Pancreas (tissue), 10 donors: Measurements from ENCODE around the gene STBD1. TPM values are rescaled to one million over a fixed set of nuclear protein-coding genes. Genes with fewer than 3 reads are reported as not detected.
"Not testable (repeated sequence)": the region's sequence is repeated elsewhere in the genome, so short reads cannot be mapped to it uniquely, and the experiment has no call there.

Experiments used
- ATAC-seq, 4 donors: fragments of 200-7000 bp; cut with Tn5 transposase; one replicate each; pipeline versions ENCODE4 v1.8.0 to v1.9.1; 2020; ENCODE audit warnings: mild to moderate bottlenecking in 4 of 4, moderate library complexity in 4 of 4
- DNase-seq, 6 donors: peaks; one replicate each; pipeline ENCODE4 v3.0.0-alpha.2; 2020
- FAIRE-seq: peaks from 2 replicates; lab custom pipeline; 2012; peaks lifted over from hg19 to GRCh38; lab: Jason Lieb, UNC
- H3K27ac ChIP-seq, 4 donors: fragments of 200-600 bp; sonication (generic); 1 replicate in 3 of 4; 2 replicates in 1 of 4; pipeline versions ENCODE4 v1.5.0 to v1.8.0; 2020
- H3K27me3 ChIP-seq, 4 donors: fragments of 200-600 bp; one replicate each; pipeline ENCODE4 v1.8.0; 2021
- H3K36me3 ChIP-seq, 3 donors: fragments of 200-600 bp; sonication (generic) in 1 of 3; one replicate each; pipeline versions ENCODE4 v1.5.0 to v1.8.0; 2020 to 2021
- H3K4me1 ChIP-seq, 3 donors: fragments of 200-600 bp; one replicate each; pipeline ENCODE4 v1.8.0; 2021
- H3K4me3 ChIP-seq, 4 donors: fragments of 200-600 bp; sonication (generic) in 2 of 4; one replicate each; pipeline versions ENCODE4 v1.5.0 to v1.8.0; 2020 to 2021
- H3K9me3 ChIP-seq, 4 donors: fragments of 200-600 bp; one replicate each; pipeline ENCODE4 v1.8.0; 2021
- WGBS, 2 donors: extraction: QIAGEN DNeasy Blood & Tissue Kit; methylation state at CpG; one replicate each; pipeline ENCODE4 v1.1.7; 2013; 5-methylcytosine and 5-hydroxymethylcytosine counted together
- intact Hi-C, 3 donors: fragments of 100-400 bp; cut with DNase I; formaldehyde crosslinking; loops; one replicate each; pipeline versions ENCODE4 v1.11.1 to v1.14.2; 2022
- polyA plus RNA-seq, 2 donors: library from polyadenylated mRNA; stranded (reverse); fragments of 200-250 nt; gene quantifications; one replicate each; pipeline ENCODE4 v1.2.3, GENCODE V29; 2013
- total RNA-seq, 6 donors: library from RNA; stranded (reverse); fragmentation: NEBNext Ultra II Directional in 4 of 6; extraction: Animal tissue kit (Norgen Biotek cat#: 25700) in 4 of 6; gene quantifications; one replicate each; pipeline versions ENCODE4 v1.2.1 to v1.2.4, GENCODE V29; 2021 to 2023
- TF ChIP-seq, protein P1 (sequence below), 4 donors: fragments of 200-600 bp; sonication (generic) in 3 of 4; IDR thresholded peaks; one replicate each; pipeline versions ENCODE4 v1.5.0 to v1.8.0; 2021; ENCODE audit warnings: antibody characterized with exemption in 4 of 4
- donor health status: healthy with polysubstance abuse.
- donor health status: DM: no; HTN: no; CAD: no; lungs with moderate emphysema.
- donor health status: DM: no; HTN: no; CAD: no.
- donor health status: control.
- donor health status: control.
- donor health status: Bipolar disorder and iron deficiency.
- donor health status: DM: yes; HTN: yes; CAD: no.
- donor health status: DM: no; HTN: no; CAD: no.
- donor health status: DM: no; HTN: no; CAD: no.
- donor health status: DM: yes; HTN: yes; CAD: no.

STBD1 gene
- total and polyA plus RNA-seq, 8 donors = 1.7 to 6.5 (median 3.1) TPM

DNA sequence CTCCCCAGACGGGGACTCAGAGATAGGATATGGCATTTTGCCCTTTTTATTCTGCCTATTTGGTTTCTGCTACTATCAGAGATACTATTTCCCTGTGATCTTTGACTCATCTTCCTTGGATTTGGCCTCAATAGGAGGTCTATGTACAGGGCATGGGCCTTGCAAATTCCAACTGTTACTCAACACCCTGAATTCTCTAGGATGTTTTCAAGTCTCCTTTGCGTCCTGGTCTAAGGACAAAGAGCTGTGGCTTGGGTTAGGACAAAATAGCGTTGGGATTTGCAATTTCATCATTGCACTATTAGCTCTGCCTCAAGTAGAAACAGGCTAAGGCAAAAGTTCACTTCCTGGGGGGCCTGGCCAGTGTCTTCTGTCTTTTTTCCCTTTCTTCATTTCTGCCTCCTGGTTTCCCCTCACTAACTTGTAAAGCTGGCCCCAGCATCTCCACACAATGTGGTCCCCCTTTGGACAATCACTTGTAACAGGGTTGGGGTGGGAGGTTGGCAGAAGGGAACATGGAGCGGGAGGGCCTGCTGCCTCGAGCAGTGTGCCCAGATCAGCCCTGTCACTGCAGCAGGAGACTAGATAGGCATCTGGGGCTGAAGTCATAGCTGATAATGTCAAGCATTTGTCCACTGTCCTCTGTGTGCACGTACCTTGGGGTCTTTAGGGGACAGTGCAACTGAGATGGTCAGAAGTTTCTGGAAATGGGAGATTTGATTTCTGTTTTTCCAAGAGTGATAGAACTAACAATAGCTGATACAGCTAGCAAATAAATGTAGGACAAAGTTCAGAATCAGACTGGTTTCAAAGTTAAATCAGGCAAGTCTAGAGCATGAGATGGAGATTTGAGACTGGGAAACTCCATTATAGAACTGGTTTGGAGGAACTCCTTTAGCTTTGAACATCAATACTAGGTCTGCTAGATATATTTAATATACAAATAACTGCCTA is 25.8 kb upstream of the STBD1 start:
- TF ChIP-seq, protein P1, sequence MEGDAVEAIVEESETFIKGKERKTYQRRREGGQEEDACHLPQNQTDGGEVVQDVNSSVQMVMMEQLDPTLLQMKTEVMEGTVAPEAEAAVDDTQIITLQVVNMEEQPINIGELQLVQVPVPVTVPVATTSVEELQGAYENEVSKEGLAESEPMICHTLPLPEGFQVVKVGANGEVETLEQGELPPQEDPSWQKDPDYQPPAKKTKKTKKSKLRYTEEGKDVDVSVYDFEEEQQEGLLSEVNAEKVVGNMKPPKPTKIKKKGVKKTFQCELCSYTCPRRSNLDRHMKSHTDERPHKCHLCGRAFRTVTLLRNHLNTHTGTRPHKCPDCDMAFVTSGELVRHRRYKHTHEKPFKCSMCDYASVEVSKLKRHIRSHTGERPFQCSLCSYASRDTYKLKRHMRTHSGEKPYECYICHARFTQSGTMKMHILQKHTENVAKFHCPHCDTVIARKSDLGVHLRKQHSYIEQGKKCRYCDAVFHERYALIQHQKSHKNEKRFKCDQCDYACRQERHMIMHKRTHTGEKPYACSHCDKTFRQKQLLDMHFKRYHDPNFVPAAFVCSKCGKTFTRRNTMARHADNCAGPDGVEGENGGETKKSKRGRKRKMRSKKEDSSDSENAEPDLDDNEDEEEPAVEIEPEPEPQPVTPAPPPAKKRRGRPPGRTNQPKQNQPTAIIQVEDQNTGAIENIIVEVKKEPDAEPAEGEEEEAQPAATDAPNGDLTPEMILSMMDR (IDR thresholded peaks at IDR 0.05) = no peak
- intact Hi-C loops = no loop called here
- H3K9me3 ChIP-seq = no peaks in the 10 kb centered on the region
- ATAC-seq (peak in 3 of 4 donors; percentile 46 to 68 (median 59)), DNase-seq (no peak), FAIRE-seq (no peak)
- peak overlapping the region in 1 of 4 donors; percentile 7 for H3K27ac ChIP-seq
- no peaks in the 10 kb centered on the region for H3K27me3 ChIP-seq
- H3K4me3 ChIP-seq = no peak overlapping the region
- H3K4me1 ChIP-seq = peaks cover 4 to 23% (median 4%) of the 10 kb centered on the region in 3 donors
- WGBS, 2 donors = 58 to 70% methylated on average over 6 of the region's 6 CpGs
- no peaks in the 10 kb centered on the region for H3K36me3 ChIP-seq

DNA sequence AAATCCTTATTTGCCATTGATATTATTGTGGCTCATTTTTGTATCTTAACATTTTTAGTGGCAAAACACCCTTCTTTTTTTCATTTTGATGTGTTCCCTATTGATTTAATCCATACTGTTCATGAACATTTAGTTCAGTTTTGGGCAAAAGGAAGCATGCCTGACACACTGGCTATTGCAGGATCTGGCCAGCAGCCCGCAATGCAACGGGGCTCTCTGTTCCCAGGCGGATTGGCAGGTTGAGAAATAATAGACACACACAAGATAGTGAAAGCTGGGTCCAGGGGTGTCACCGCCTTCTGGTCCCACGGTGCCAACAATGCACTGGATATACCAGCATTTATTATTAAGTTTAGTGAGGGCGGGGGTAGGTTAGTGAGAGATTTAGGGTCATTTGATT is 24.9 kb upstream of the STBD1 start:
- Histone ChIP-seq H3K4me1 (peaks cover 4 to 23% (median 4%) of the 10 kb centered on the region in 3 donors), H3K27ac (peak overlapping the region in 1 of 4 donors; percentile 7)
- H3K36me3 ChIP-seq, H3K4me3 ChIP-seq, H3K27me3 ChIP-seq, H3K9me3 ChIP-seq, intact Hi-C loops, FAIRE-seq: not testable (repeated sequence)
- peak; percentile 39 to 63 (median 50) for ATAC-seq
- 17 to 22% methylated on average over 6 of the region's 6 CpGs for WGBS, 2 donors
- peak in 3 of 6 donors; percentile 26 to 38 (median 37) for DNase-seq

- Histone ChIP-seq H3K36me3 (no peaks in the 10 kb centered on the region), H3K4me3 (no peak overlapping the region), H3K27me3 (no peaks in the 10 kb centered on the region), H3K27ac (no peak overlapping the region), H3K9me3 (no peaks in the 10 kb centered on the region), H3K4me1 (peaks cover 4 to 18% (median 4%) of the 10 kb centered on the region in 3 donors)
- no peak for DNase-seq
- intact Hi-C loops = no loop called here
- TF ChIP-seq, protein P1 (IDR thresholded peaks at IDR 0.05) = no peak
- WGBS, 2 donors = 82% methylated on average over 6 of the region's 6 CpGs
- FAIRE-seq = peak; percentile 13
- no peak for ATAC-seq
Measured at GRCh38 chr4:76282941-76283689, 23.4 kb upstream of the STBD1 start.

GRCh38 chr4:76283900-76284299 is 22.6 kb upstream of the STBD1 start:
- DNase-seq = no peak
- no peak for ATAC-seq
- TF ChIP-seq, protein P1 (IDR thresholded peaks at IDR 0.05) = no peak
- Histone ChIP-seq H3K4me3 (no peak overlapping the region), H3K4me1 (peaks cover 0 to 10% (median 4%) of the 10 kb centered on the region in 3 donors), H3K27ac (no peak overlapping the region), H3K9me3 (no peaks in the 10 kb centered on the region), H3K36me3 (no peaks in the 10 kb centered on the region), H3K27me3 (no peaks in the 10 kb centered on the region)
- FAIRE-seq = no peak
- intact Hi-C loops = no loop called here
- WGBS, 2 donors = 89% methylated on average over 4 of the region's 4 CpGs

DNA sequence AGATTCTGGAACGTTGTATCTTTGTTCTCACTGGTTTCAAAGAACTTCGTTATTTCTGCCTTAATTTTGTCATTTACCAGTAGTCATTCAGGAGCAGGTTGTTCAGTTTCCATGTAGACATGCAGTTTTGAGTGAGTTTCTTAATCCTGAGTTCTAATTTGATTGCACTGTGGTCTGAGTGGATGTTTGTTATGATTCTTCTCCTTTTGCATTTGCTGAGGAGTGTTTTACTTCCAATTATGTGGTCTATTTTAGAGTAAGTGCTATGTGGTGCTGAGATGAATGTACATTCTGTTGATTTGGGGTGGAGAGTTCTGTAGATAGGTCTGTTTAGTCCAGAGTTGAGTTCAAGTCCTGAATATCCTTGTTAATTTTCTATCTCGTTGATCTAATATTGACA is 18.7 kb upstream of the STBD1 start:
- H3K4me1 ChIP-seq, DNase-seq, ATAC-seq, H3K27ac ChIP-seq, FAIRE-seq, intact Hi-C loops, H3K27me3 ChIP-seq, H3K36me3 ChIP-seq, H3K4me3 ChIP-seq, H3K9me3 ChIP-seq: not testable (repeated sequence)
- 85 to 86% methylated on average over 3 of the region's 3 CpGs for WGBS, 2 donors
